ENCODE data around the gene GATA3. TPM values are rescaled to one million over a fixed set of nuclear protein-coding genes. Genes with fewer than 3 reads are reported as not detected.

Gene GATA3
- total and polyA plus RNA-seq, 2 of the 8 experiments (the other 6 are each of a cell fraction or from before 2014, with no cell fraction given): 0.02 to 0.43 TPM

- Histone ChIP-seq H3K14ac (ENCODE audit: insufficient read length) (no peak overlapping the region), H2BK20ac (ENCODE audit: low read length) (no peak overlapping the region), H3K4me1 (replicated peaks in 1 of 4; ENCODE audit: control insufficient read depth in 3 of 4, insufficient read depth in 4 of 4, low read length in 3 of 4) (no peaks in the 10 kb centered on the region), H3K4me2 (ENCODE audit: insufficient read depth in 1 of 2, low read depth in 2 of 2, low read length in 2 of 2) (no peak overlapping the region), H2BK12ac (ENCODE audit: low read depth, low read length) (no peak overlapping the region), H2AK5ac (ENCODE audit: low read depth, low read length) (no peak overlapping the region), H2BK120ac (replicated peaks; ENCODE audit: low read depth, low read length) (no peak overlapping the region), H3K4ac (replicated peaks; ENCODE audit: insufficient read length, low read depth, low read length) (no peak overlapping the region), H2BK5ac (ENCODE audit: low read depth, low read length) (no peak overlapping the region), H3K79me2 (ENCODE audit: control insufficient read depth in 1 of 2, insufficient read depth in 2 of 2, low read length in 2 of 2) (no peaks in the 10 kb centered on the region), H3K9me3 (ENCODE audit: insufficient read depth in 2 of 2, low read depth in 1 of 2, low read length in 1 of 2) (no peaks in the 10 kb centered on the region), H4K20me1 (replicated peaks in 1 of 2; ENCODE audit: control insufficient read depth in 1 of 2, insufficient read depth in 2 of 2, low read length in 2 of 2) (no peaks in the 10 kb centered on the region), H3K18ac (ENCODE audit: extremely low read depth, low read length) (no peak overlapping the region), H3K23ac (ENCODE audit: insufficient read length) (no peak overlapping the region), H4K5ac (ENCODE audit: insufficient read length, low read depth, low read length) (no peak overlapping the region), H3K23me2 (ENCODE audit: low read depth, low read length) (no peaks in the 10 kb centered on the region), H3K56ac (replicated peaks; ENCODE audit: insufficient read length, low read depth, low read length) (no peak overlapping the region), H3K9ac (replicated peaks in 1 of 4; ENCODE audit: extremely low read depth in 1 of 4, low read depth in 3 of 4, low read length in 3 of 4) (no peak overlapping the region), H3K27me3 (replicated peaks in 1 of 4; ENCODE audit: control insufficient read depth in 3 of 4, extremely low read depth in 1 of 4, insufficient read depth in 3 of 4, low read length in 3 of 4) (no peaks in the 10 kb centered on the region), H4K8ac (ENCODE audit: extremely low read depth, insufficient read depth, low read length) (no peak overlapping the region; the same call in 1 of the 2 replicates), H3K79me1 (ENCODE audit: low read depth, low read length) (no peaks in the 10 kb centered on the region), H2AFZ (ENCODE audit: low read length) (peak overlapping the region; percentile 81), H3K36me3 (ENCODE audit: control insufficient read depth in 2 of 4, insufficient read depth in 4 of 4, low read length in 3 of 4) (no peaks in the 10 kb centered on the region), H3K27ac (ENCODE audit: low read depth, low read length) (no peak overlapping the region), H3K4me3 (ENCODE audit: extremely low read depth in 1 of 4, insufficient read depth in 2 of 4, low read depth in 3 of 4, low read length in 4 of 4) (no peak overlapping the region), H4K91ac (replicated peaks; ENCODE audit: insufficient read length, low read length) (no peak overlapping the region), H2BK15ac (ENCODE audit: low read length) (no peak overlapping the region)
- ChIA-PET CTCF (ENCODE audit: partially characterized antibody) (interaction anchor here (0.8 kb wide), 1 partner anchor 42 kb away, joined by 3 read pairs; no protein-coding TSS in a partner anchor), POLR2A (ENCODE audit: partially characterized antibody) (no interaction called here)
- FAIRE-seq (no peak), DNase-seq (ENCODE audit: low read depth in 1 of 2, low spot score in 2 of 2) (no peak)
- 88% methylated on average over 12 of the region's 12 CpGs; no CpG with 5 or more reads in 1 of the 2 experiments for WGBS, 2 experiments (ENCODE audit: extremely low coverage in 1 of 2, insufficient coverage in 1 of 2, insufficient read length in 1 of 2, insufficient replicate concordance in 2 of 2, low coverage in 1 of 2, low lambda C conversion rate in 2 of 2, missing lambda C conversion rate in 1 of 2)
- TF ChIP-seq RFX5 (IDR thresholded peaks at IDR 0.05; ENCODE audit: borderline replicate concordance, low read depth, low read length): no peak
- no peak for TF ChIP-seq KDM1A (IDR thresholded peaks at IDR 0.05; ENCODE audit: borderline replicate concordance, low read length)
- TF ChIP-seq JUND (IDR thresholded peaks at IDR 0.05; ENCODE audit: low read length): no peak
- TF ChIP-seq SAP30 (IDR thresholded peaks at IDR 0.05; ENCODE audit: insufficient read depth, insufficient replicate concordance, low read length): no peak
- no peak for TF ChIP-seq EP300 (IDR thresholded peaks at IDR 0.05; ENCODE audit: borderline replicate concordance in 1 of 2, low read depth in 2 of 2, low read length in 2 of 2)
- TF ChIP-seq CTBP2 (IDR thresholded peaks at IDR 0.05; ENCODE audit: borderline replicate concordance, insufficient read depth, insufficient read length, low read length): no peak
- TF ChIP-seq SP4 (IDR thresholded peaks at IDR 0.05; ENCODE audit: low read length): no peak
- no peak for TF ChIP-seq RAD21 (IDR thresholded peaks at IDR 0.05 in 1 of 2, conservative IDR thresholded peaks at IDR 0.05 in 1 of 2; ENCODE audit: low read depth in 2 of 2, low read length in 2 of 2)
- TF ChIP-seq MAX (IDR thresholded peaks at IDR 0.05): no peak
- no peak for TF ChIP-seq SIN3A (conservative IDR thresholded peaks at IDR 0.05 in 1 of 2, IDR thresholded peaks at IDR 0.05 in 1 of 2; ENCODE audit: low read depth in 1 of 2, low read length in 2 of 2)
- TF ChIP-seq CHD2 (IDR thresholded peaks at IDR 0.05; ENCODE audit: low read length): no peak
- no peak for TF ChIP-seq KDM4A (IDR thresholded peaks at IDR 0.05; ENCODE audit: low read depth, low read length, severe bottlenecking)
Observed at GRCh38 chr10:8121201-8121890, 66.9 kb downstream of the GATA3 start.

Data from H1 (cell line).